PC-3 (cell line): Measurements from ENCODE around the gene FLT3. TPM values are rescaled to one million over a fixed set of nuclear protein-coding genes. Genes with fewer than 3 reads are reported as not detected.

Experiments
- ATAC-seq: fragments of 200-7000 bp; cut with Tn5 transposase; 2 replicates; pipeline ENCODE4 v1.9.1; 2020; ENCODE audit warnings: mild to moderate bottlenecking, moderate library complexity
- BruUV-seq: library from RNA; stranded (reverse); fragments of 400-500 nt; replicated peaks from 2 replicates; lab custom pipeline; 2021; lab: Mats Ljungman, UMichigan
- CTCF ChIA-PET: fragments of 300-600 bp; sonication (Branson Sonifier 250); formaldehyde crosslinking; loops from one replicate; lab custom pipeline; 2022; ENCODE audit warnings: antibody characterized with exemption; lab: Charles Lee
- POLR2A ChIA-PET: fragments of 300-600 bp; sonication (Branson Sonifier 250); formaldehyde crosslinking; loops from one replicate; lab custom pipeline; 2022; ENCODE audit warnings: antibody characterized with exemption; ENCODE audit not compliant: unreplicated experiment; lab: Charles Lee
- DNase-seq: peaks from one replicate; pipeline ENCODE4 v3.0.0-alpha.2; 2015
- H2AFZ ChIP-seq: fragments of 300-600 bp; sonication (generic); 2 replicates; pipeline ENCODE4 v1.6.0; 2016; ENCODE audit warnings: antibody characterized with exemption, low read length
- H3F3A ChIP-seq: fragments of 300-600 bp; sonication (generic); one replicate; pipeline ENCODE4 v1.6.0; 2017; ENCODE audit warnings: antibody characterized with exemption, low read length, control low read depth, mild to moderate bottlenecking; ENCODE audit not compliant: unreplicated experiment
- H3K27ac ChIP-seq: fragments of 300-600 bp; sonication (generic); 2 replicates; pipeline ENCODE4 v1.5.1; 2016; ENCODE audit warnings: mild to moderate bottlenecking, low read length
- H3K27me3 ChIP-seq: fragments of 300-600 bp; sonication (generic); 2 replicates; pipeline ENCODE4 v1.6.1; 2016; ENCODE audit warnings: low read length, mixed read lengths
- H3K36me3 ChIP-seq: fragments of 300-600 bp; sonication (generic); 2 replicates; pipeline ENCODE4 v1.6.1; 2016; ENCODE audit warnings: low read depth, mixed run types, low read length, mixed read lengths
- H3K4me1 ChIP-seq: fragments of 300-600 bp; sonication (generic); 2 replicates; pipeline ENCODE4 v1.5.1; 2016; ENCODE audit warnings: low read length; ENCODE audit not compliant: insufficient read depth
- H3K4me2 ChIP-seq: fragments of 300-600 bp; sonication (generic); 2 replicates; pipeline ENCODE4 v1.6.0; 2016; ENCODE audit warnings: low read length
- H3K4me3 ChIP-seq: fragments of 300-600 bp; sonication (generic); 2 replicates; pipeline ENCODE4 v1.5.1; 2016; ENCODE audit warnings: mild to moderate bottlenecking, low read length, mixed read lengths
- H3K79me2 ChIP-seq: fragments of 300-600 bp; sonication (generic); 2 replicates; pipeline ENCODE4 v1.6.1; 2017; ENCODE audit warnings: low read length, mixed read lengths
- H3K9ac ChIP-seq: fragments of 300-600 bp; sonication (generic); 2 replicates; pipeline ENCODE4 v1.6.0; 2016; ENCODE audit warnings: mild to moderate bottlenecking, low read length
- H3K9me2 ChIP-seq: fragments of 300-600 bp; sonication (generic); replicated peaks from 2 replicates; pipeline ENCODE4 v1.6.1; 2016; ENCODE audit warnings: mixed run types, low read length, mixed read lengths
- H3K9me3 ChIP-seq: fragments of 300-600 bp; sonication (generic); 2 replicates; pipeline ENCODE4 v1.6.1; 2016; ENCODE audit warnings: low read length, mixed read lengths
- H4K20me1 ChIP-seq: fragments of 300-600 bp; sonication (generic); 2 replicates; pipeline ENCODE4 v1.6.1; 2016; ENCODE audit warnings: low read length, mixed read lengths
- EZH2 ChIP-seq: fragments of 300-600 bp; sonication (generic); IDR thresholded peaks from one replicate; pipeline ENCODE4 v1.6.1; 2017; ENCODE audit warnings: antibody characterized with exemption, mild to moderate bottlenecking, low read length; ENCODE audit not compliant: unreplicated experiment
- EZH2phosphoT487 ChIP-seq: fragments of 300-600 bp; sonication (generic); IDR thresholded peaks from 2 replicates; pipeline ENCODE4 v1.6.1; 2018; ENCODE audit warnings: mild to moderate bottlenecking, antibody characterized with exemption, low read length, borderline replicate concordance
- intact Hi-C: fragments of 100-400 bp; cut with micrococcal nuclease; formaldehyde crosslinking; loops from 2 replicates; pipeline ENCODE4 v1.9.0; 2023
- total RNA-seq: library from RNA; depleted of rRNA; stranded (reverse); fragments of >200 nt; gene quantifications from 2 replicates; pipeline ENCODE4 v1.2.3, GENCODE V29; 2014
- TF ChIP-seq, protein P1 (sequence below): fragments of 300-600 bp; sonication (generic); conservative IDR thresholded peaks from 2 replicates; pipeline ENCODE4 v1.5.1; 2017; ENCODE audit warnings: antibody characterized with exemption, low read depth, mild to moderate bottlenecking, low read length

FLT3 gene
- total RNA-seq, 1 experiment from 2014 or later, result not detected

DNA sequence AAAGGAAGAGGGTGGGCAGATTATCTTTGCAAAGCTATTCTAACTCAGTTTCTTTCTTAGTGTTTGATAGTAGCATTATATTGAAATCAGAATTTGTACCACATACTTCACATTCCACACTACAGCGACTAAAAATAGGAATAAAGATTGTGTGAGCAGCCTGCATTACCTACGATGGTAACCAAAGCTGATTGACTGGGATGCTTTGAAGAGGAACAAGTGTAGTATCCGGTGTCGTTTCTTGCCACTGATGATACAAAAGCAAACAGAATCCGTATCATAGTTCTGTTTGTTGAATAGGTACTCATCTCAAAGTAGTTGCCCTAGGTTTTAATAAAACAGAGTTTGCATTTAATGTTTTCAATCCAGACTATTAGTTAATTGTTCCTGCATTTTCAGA lies 51.2 kb downstream of the FLT3 start:
- H3F3A ChIP-seq, result no peaks in the 10 kb centered on the region
- no peak overlapping the region for H3K9ac ChIP-seq
- no peak overlapping the region for H3K4me2 ChIP-seq
- DNase-seq, result no peak
- CTCF ChIA-PET, result no interaction called here
- H3K36me3 ChIP-seq, result no peaks in the 10 kb centered on the region
- no peaks in the 10 kb centered on the region for H3K9me2 ChIP-seq
- no peak for ATAC-seq
- no TSS peak for BruUV-seq
- TF ChIP-seq EZH2phosphoT487 (no peak), EZH2 (no peak)
- TF ChIP-seq, protein P1, sequence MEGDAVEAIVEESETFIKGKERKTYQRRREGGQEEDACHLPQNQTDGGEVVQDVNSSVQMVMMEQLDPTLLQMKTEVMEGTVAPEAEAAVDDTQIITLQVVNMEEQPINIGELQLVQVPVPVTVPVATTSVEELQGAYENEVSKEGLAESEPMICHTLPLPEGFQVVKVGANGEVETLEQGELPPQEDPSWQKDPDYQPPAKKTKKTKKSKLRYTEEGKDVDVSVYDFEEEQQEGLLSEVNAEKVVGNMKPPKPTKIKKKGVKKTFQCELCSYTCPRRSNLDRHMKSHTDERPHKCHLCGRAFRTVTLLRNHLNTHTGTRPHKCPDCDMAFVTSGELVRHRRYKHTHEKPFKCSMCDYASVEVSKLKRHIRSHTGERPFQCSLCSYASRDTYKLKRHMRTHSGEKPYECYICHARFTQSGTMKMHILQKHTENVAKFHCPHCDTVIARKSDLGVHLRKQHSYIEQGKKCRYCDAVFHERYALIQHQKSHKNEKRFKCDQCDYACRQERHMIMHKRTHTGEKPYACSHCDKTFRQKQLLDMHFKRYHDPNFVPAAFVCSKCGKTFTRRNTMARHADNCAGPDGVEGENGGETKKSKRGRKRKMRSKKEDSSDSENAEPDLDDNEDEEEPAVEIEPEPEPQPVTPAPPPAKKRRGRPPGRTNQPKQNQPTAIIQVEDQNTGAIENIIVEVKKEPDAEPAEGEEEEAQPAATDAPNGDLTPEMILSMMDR, result no peak
- H3K4me1 ChIP-seq, result no peaks in the 10 kb centered on the region; the same call in 1 of the 2 replicates
- H3K4me3 ChIP-seq, result no peak overlapping the region
- intact Hi-C loops, result no loop called here
- H4K20me1 ChIP-seq, result no peaks in the 10 kb centered on the region
- no peak overlapping the region for H3K27ac ChIP-seq
- POLR2A ChIA-PET, result no interaction called here
- peaks cover 26% of the 10 kb centered on the region for H3K27me3 ChIP-seq
- no peaks in the 10 kb centered on the region for H3K9me3 ChIP-seq
- no peaks in the 10 kb centered on the region for H3K79me2 ChIP-seq
- H2AFZ ChIP-seq, result no peak overlapping the region

DNA sequence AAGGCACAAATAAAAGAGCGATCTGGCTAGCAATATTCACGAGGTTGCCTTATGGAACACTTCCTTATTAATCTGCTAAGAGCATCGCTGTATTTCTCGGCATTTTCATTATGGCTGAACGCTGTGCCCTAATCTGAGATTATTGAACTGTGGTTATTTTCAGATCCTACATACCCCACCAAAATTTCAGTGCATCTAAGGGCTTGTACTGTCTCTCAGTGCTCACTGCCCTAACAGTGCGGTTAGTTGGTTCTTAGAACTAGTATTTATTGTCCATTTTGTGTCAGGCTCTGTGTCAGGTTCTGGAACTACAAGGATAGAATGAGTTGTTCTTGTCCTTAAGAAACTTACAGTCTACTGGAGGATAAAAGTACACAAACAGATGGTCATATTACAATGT lies 51.6 kb downstream of the FLT3 start:
- POLR2A ChIA-PET, result no interaction called here
- BruUV-seq, result no TSS peak
- Histone ChIP-seq H3K27ac (no peak overlapping the region), H3K4me3 (no peak overlapping the region), H3K27me3 (peaks cover 22% of the 10 kb centered on the region), H3K9me3 (no peaks in the 10 kb centered on the region), H2AFZ (no peak overlapping the region), H3K9ac (no peak overlapping the region), H3F3A (no peaks in the 10 kb centered on the region), H3K36me3 (no peaks in the 10 kb centered on the region), H3K79me2 (no peaks in the 10 kb centered on the region), H4K20me1 (no peaks in the 10 kb centered on the region), H3K4me2 (no peak overlapping the region), H3K4me1 (no peaks in the 10 kb centered on the region; the same call in 1 of the 2 replicates), H3K9me2 (no peaks in the 10 kb centered on the region)
- no peak for DNase-seq
- no peak for ATAC-seq
- intact Hi-C loops, result no loop called here
- TF ChIP-seq EZH2 (no peak), EZH2phosphoT487 (no peak)
- TF ChIP-seq, protein P1, result no peak
- CTCF ChIA-PET, result no interaction called here

DNA sequence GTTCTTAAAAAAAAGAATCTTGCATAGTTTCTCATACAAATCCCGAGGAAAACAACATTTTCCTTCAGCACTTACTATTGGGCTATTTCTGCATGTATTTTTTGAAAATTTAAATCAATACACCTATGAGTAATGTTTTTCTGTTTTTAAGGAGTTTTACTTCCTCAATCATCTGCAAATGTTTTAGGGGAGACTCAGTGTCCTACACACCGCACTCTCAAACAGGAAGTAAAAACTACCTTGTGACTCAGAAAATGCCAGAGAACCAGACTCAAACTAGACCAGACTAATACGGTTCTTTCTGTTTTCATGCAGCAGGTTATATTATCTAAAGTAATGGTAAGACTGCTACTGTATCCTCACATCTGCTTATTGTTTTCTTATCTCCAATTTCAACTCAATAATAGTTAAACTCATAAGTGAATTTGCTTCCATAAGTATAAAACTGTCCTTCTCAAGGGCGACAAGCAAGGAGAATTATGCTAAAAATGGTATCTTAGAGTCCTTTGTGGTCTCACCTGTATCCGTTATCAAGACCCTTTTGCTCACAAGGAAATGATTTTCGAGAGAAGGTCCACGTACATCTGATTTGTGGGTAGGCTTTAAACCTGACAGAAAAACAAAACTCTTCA lies 52.5 kb downstream of the FLT3 start:
- BruUV-seq, result no TSS peak
- H3K27me3 ChIP-seq, result peaks cover 24% of the 10 kb centered on the region
- DNase-seq, result peak; percentile 42
- H3K4me2 ChIP-seq, result no peak overlapping the region
- no peaks in the 10 kb centered on the region for H3F3A ChIP-seq
- intact Hi-C loops, result no loop called here
- no peaks in the 10 kb centered on the region for H3K9me3 ChIP-seq
- peak; percentile 37; the same call in 1 of the 2 replicates for ATAC-seq
- no peaks in the 10 kb centered on the region for H3K9me2 ChIP-seq
- no peak overlapping the region for H3K4me3 ChIP-seq
- H4K20me1 ChIP-seq, result no peaks in the 10 kb centered on the region
- no peak overlapping the region for H3K9ac ChIP-seq
- POLR2A ChIA-PET, result no interaction called here
- CTCF ChIA-PET, result no interaction called here
- no peak overlapping the region for H3K27ac ChIP-seq
- no peaks in the 10 kb centered on the region for H3K79me2 ChIP-seq
- H3K36me3 ChIP-seq, result no peaks in the 10 kb centered on the region
- no peak for TF ChIP-seq EZH2
- TF ChIP-seq, protein P1, result no peak
- no peak for TF ChIP-seq EZH2phosphoT487
- no peak overlapping the region for H2AFZ ChIP-seq
- H3K4me1 ChIP-seq, result no peaks in the 10 kb centered on the region; the same call in 1 of the 2 replicates
